HG03354 (cell line): ENCODE results near the gene NFASC.

ENCODE experiments used
- ATAC-seq: cut with Tn5 transposase; IDR thresholded peaks from one replicate; pipeline ENCODE4 v1.9.1; 2021; ENCODE audit warnings: mild to moderate bottlenecking; ENCODE audit not compliant: unreplicated experiment, poor library complexity, severe bottlenecking

Gene NFASC

DNA sequence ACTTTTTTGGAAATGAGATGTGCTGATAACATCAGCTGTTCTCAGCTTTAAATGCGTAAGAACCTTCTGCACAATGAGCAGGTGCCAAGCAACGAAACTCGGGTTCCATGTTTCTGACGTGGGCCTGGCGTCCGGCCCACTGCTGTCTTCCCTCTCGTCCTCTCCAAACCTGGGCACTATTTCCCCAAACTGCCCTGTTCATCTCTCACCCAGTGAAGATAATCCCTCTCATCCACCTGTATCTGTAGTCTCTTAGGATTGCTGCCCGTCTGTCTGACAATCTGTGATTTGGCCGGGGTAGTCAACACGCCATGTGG is 122.3 kb downstream of the NFASC start:
- ATAC-seq: no peak

DNA sequence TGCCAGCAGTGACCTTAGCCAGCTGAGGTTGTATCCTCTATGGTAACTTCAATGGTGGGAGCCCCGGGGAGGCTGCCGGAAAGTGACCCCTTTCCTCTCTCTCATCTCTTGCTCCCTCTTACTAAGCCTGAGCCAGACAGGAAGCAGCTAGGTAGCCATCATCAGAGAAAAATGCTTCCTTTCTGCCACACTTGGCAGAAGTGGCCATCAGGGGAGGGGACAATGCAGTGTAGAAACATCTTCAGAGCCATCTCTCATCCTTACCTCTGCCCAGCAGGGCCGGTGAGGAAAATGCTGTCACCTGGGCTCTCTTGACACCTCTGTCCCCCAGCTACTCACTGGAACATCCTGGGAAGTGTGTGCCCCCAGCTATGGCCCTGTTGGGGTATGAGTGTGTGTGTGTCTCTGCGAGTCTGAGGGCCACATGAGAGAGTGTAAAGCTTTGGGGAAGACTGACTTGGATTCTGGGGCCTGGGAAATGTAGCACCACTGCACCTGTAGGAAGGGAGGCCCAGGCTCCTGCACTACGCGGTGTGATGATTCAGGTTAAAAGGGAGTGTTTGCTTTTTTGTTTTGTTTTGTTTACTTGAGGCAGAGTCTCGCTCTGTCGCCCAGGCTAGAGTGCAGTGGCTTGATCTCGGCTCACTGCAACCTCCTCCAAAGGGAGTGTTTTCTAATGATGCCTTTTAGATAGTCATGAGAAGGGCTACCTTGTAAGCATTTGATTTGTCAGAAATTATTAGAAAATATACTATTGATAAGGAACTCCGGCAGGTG is 123.6 kb downstream of the NFASC start:
- ATAC-seq: no peak

GRCh38 chr1:204996981-204997380 is 126.3 kb downstream of the NFASC start:
- no peak for ATAC-seq

GRCh38 chr1:204997591-204998355 is 127.1 kb downstream of the NFASC start:
- ATAC-seq: no peak

- ATAC-seq: no peak
These were observed 130.5 kb downstream of the NFASC start for GRCh38 chr1:205001162-205001561.

DNA sequence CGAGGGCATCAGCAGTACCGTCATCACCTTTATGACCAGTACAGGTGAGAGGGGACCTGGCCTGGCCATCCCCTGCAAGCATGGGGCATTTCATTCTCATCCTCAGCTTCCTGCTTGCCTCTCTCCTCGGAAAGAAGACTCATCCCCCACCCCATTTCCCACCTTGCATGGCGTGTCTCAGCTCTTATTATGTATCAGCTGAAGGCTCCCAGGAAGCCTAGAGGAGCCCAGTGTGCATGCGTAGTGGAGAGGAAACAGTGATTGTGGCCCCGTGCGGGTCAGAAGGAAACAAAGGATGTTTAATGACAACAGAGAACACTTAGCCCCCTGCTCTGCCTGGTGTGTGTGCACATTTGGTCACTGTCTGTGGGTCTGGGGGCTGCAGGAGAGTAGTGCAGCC is 132.0 kb downstream of the NFASC start:
- no peak for ATAC-seq

DNA sequence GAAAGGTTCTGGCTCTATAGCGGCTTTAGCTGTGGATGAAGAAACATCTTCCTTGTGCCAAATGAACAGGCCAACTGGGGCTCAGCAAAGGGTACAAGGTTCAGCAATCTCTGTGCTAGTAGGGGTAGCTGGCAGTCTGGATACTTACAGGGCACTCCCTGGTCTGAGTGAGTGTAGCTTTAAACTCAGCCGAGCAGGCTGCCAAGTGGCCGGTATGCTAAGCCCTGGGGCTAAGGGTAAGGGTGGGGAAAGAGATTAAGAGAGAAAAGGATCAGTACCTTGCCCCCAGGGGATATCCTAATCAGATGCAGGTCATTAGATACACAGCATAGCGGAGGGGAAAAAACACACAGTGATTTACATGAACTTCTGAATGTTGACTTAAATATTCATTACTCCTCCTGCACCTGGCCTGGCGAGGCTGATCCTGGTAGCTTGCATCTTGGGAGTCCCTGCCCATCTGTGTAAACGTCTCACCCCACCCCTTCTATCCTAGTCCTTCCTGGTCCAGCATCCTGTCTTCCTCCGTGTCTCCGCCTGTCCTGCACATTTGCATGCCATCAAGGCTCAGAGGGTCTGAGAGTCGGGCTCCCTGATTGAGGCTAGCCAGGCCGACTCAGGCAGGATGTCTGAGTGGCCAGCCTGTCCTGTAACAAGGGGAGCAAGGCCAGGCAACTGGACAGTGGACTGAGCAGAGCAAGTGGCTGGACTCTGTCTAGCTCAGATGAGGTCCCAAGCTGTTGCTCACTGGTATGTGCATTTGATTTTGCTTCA is 132.9 kb downstream of the NFASC start:
- ATAC-seq: no peak

DNA sequence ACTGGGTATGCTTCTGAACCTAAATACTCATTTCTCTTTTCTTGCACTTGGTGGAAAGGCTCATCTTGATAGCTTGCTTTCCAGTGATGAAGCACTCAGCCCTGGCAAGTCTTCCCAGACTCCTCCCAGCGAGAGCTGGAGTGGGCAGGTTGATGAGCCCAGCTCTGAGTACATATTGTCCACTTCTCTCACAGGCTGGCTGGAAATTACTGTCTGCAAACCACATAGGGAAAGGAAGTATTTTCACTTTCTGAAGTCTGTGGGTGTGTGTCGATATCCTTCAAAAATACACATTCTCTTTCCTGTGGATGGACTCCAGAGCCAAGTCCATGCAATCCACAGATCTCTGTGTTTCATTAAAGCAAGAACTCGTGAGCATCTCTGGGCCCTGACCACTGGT is 133.7 kb downstream of the NFASC start:
- ATAC-seq: no peak

DNA sequence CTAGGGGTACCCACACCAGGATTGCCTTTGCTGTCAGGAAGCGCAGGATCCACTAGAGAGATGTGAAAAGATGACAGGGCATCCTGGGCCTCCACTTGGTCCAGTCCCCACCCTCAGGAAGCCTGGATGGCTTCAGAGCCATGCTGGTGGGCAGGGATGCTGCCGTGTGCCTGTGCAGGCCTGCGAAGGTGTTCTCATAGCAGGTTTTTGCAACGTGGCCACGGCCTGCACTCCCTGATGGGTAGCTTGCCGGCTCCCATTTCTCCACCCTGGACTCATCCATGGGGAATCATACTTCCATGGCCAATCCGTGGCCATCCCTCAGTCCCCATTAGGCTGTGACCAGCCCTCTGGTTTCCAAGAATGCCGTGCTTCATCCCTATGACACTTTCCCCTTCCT is 138.2 kb downstream of the NFASC start:
- no peak for ATAC-seq

- ATAC-seq: no peak
These were observed 139.0 kb downstream of the NFASC start for GRCh38 chr1:205009670-205010069.

- no peak for ATAC-seq
These were observed 141.9 kb downstream of the NFASC start for GRCh38 chr1:205012391-205013140.

- ATAC-seq: no peak
These were observed 143.2 kb downstream of the NFASC start for GRCh38 chr1:205013683-205014367.

DNA sequence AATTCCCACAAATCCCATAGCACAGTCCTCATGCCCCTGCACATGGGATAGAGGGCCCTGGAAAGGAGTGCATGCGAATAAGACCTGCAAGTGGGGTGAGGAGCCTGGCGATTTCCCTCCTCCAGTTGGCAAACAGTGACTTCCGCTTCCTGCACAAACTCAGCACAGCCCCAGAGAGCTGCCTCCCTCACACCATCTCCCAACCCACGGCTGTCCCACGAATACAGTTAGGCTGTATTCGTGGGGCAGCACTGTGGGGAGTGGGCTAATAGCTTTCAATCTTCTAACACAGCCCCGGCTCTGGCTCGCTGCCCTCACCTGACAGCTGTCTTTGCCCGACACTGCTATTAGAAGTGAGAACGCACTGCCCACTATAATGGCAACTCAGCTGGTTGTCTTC is 144.1 kb downstream of the NFASC start:
- ATAC-seq: no peak

DNA sequence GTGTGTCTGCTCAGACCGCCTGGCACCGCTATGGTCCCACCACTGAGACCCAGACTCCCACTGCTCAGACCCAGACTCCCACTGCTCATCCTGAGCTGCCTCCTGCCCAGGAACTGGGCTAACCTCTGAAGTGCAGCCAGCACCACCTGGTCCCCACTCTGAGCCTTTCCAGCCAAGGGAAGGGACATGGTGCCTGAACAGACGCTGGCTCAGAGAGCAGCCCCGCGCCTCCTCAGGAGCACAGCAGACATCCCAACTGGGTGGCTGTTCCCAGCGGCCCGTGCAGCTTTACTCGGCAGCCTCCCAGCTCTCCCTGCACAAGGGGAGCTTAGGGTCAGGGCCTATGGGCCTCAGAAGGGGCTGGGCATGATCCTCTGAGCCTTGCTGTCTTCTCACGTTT is 144.6 kb downstream of the NFASC start:
- no peak for ATAC-seq

DNA sequence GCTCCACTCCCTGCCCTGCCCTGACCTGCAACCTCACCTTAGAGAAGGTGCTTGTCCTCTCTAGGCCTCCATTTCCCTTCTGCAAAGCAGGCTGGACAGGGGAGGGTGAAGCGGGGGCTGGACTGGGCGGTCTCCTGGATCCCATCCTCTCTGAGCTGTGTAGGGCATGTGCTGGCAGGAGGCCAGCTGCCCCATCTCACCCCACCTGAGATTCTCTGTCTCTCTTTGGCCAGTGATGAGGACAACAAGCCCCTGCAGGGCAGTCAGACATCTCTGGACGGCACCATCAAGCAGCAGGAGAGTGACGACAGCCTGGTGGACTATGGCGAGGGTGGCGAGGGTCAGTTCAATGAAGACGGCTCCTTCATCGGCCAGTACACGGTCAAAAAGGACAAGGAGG is 145.4 kb downstream of the NFASC start:
- no peak for ATAC-seq

GRCh38 chr1:205016584-205016983 is 145.9 kb downstream of the NFASC start:
- ATAC-seq: no peak

- ATAC-seq: no peak
These were observed 146.3 kb downstream of the NFASC start for GRCh38 chr1:205017001-205017400.

DNA sequence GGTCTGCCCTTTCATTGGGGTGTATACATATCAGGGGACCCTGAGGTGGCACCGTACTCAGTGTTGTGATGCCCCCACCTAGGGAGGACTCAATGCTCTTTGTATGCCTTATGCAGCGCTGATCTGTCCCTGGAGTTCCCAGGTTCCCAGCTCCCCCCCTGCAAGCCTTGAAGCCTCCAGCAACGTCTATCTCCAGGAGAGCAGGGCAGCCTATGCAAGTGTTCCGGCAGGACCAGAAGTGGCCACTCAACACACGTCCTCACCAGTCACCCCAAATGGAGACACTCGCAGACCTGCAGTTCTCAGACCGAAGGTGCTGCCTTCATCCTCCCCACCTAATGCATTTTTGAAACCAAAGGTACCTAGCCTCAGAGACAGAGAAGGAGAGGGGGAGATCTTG is 147.1 kb downstream of the NFASC start:
- ATAC-seq: no peak

- ATAC-seq: no peak
These were observed 147.7 kb downstream of the NFASC start for GRCh38 chr1:205018381-205018780.

DNA sequence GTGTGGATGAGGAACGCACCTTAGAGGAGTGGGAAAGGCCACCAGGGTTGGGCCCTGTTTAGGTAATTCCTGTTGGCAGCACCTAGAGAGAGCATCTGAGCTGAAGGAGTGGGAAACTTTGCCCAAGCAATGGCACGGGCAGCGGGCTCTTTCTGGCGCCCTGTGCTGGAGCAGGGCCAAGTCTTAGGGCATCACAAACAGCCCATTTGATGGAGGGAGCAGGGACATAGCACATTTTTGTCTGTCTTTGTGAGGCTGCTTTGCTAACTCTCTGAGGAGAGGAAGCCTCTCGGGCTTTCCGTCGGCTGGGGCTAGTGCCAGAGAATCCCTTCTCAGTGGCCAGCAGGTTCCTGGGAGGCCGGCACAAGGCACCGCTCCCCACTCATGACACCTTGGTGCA is 149.8 kb downstream of the NFASC start:
- ATAC-seq: no peak
